KMS-11 (cell line): ENCODE measurements around the gene RAPGEF2.

ENCODE experiments used
- H2AFZ ChIP-seq: fragments of 200-600 bp; sonication (generic); 2 replicates; pipeline ENCODE4 v1.6.1; 2016; ENCODE audit warnings: antibody characterized with exemption, mixed run types, low read depth
- H3K27ac ChIP-seq: fragments of 200-600 bp; sonication (generic); 2 replicates; pipeline ENCODE4 v1.6.1; 2016; ENCODE audit warnings: mild to moderate bottlenecking, mixed run types
- H3K27me3 ChIP-seq: fragments of 200-600 bp; sonication (generic); 2 replicates; pipeline ENCODE4 v1.6.1; 2017; ENCODE audit warnings: mild to moderate bottlenecking, low read depth, mixed run types, moderate library complexity; ENCODE audit not compliant: insufficient read depth
- H3K36me3 ChIP-seq: fragments of 200-600 bp; sonication (generic); 2 replicates; pipeline ENCODE4 v1.6.1; 2017; ENCODE audit warnings: mild to moderate bottlenecking, mixed run types; ENCODE audit not compliant: insufficient read depth
- H3K4me1 ChIP-seq: fragments of 200-600 bp; sonication (generic); 2 replicates; pipeline ENCODE4 v1.6.1; 2016; ENCODE audit warnings: mild to moderate bottlenecking, low read depth, mixed run types; ENCODE audit not compliant: poor library complexity, severe bottlenecking
- H3K4me2 ChIP-seq: fragments of 200-600 bp; sonication (generic); 2 replicates; pipeline ENCODE4 v1.7.0; 2016; ENCODE audit warnings: mild to moderate bottlenecking, mixed run types
- H3K4me3 ChIP-seq: fragments of 200-600 bp; sonication (generic); IDR thresholded peaks from 2 replicates; pipeline ENCODE4 v1.6.1; 2017; ENCODE audit warnings: low read depth, low read length, mixed read lengths; ENCODE audit not compliant: insufficient read depth
- H3K79me2 ChIP-seq: fragments of 200-600 bp; sonication (generic); 2 replicates; pipeline ENCODE4 v1.6.1; 2016; ENCODE audit warnings: low read depth, mixed run types; ENCODE audit not compliant: insufficient read depth
- H3K9ac ChIP-seq: fragments of 200-600 bp; sonication (generic); 2 replicates; pipeline ENCODE4 v1.6.1; 2016; ENCODE audit warnings: mild to moderate bottlenecking, mixed run types
- H4K20me1 ChIP-seq: fragments of 200-600 bp; sonication (generic); 2 replicates; pipeline ENCODE4 v1.6.1; 2016; ENCODE audit warnings: mild to moderate bottlenecking, mixed run types; ENCODE audit not compliant: insufficient read depth
- CTCF ChIP-seq: fragments of 200-600 bp; sonication (generic); conservative IDR thresholded peaks from 2 replicates; pipeline ENCODE4 v1.6.1; 2017; ENCODE audit warnings: low read depth, mild to moderate bottlenecking, antibody characterized with exemption, low read length, moderate library complexity, mixed read lengths

Gene RAPGEF2

DNA sequence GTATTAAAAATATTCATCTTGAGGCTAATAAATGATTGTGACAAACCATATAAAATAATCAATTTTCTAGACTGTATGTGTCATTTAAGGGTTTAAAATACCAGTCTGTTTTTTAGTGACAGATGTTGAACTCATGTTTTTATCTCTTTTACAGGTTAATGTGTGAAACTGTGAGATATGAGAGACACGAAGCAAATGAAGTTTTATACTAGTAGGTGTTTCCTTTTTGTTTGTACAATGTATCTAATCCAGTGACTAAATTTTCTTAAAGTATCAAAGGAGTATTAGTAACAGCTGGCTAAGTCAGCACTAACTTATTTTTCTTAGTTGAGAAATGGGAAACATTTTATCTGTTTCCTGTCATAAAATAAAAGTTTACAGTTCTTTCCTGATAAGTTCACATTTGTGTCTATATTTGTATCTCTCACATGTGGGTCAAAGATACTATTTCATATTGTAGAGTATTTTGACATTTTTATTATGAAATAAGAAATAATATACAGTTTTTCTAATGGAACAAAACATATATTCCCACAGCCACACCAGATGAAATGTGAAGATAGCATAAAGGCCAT, 90.3 kb downstream of the RAPGEF2 start:
- Histone ChIP-seq H3K79me2 (no peaks in the 10 kb centered on the region), H3K27ac (no peak overlapping the region), H3K36me3 (no peaks in the 10 kb centered on the region), H3K27me3 (no peaks in the 10 kb centered on the region), H3K9ac (no peak overlapping the region), H3K4me2 (no peak overlapping the region), H2AFZ (no peak overlapping the region), H3K4me1 (no peaks in the 10 kb centered on the region), H4K20me1 (no peaks in the 10 kb centered on the region), H3K4me3 (no peak overlapping the region)
- TF ChIP-seq CTCF: no peak

DNA sequence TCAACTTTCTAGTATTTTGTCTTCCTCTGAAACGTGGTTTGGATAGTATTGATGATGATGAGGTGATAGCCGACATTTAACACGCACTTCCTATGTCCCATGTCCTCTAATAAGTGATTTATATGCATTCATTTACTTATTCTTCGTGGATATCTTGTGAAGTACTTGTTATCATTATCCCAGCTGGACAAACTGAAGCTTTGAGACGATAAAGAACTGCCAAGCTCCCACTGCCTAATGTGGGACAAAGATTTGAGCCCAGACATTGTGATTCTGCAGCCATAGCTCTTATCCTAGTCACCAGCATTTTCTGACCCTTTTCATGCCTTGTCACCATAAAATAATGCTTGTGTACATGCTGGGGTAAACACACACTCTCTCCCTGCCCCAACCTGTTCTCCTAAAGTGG, 92.5 kb downstream of the RAPGEF2 start:
- Histone ChIP-seq H2AFZ (no peak overlapping the region), H3K4me3 (no peak overlapping the region), H3K4me2 (no peak overlapping the region), H3K4me1 (no peaks in the 10 kb centered on the region), H3K79me2 (no peaks in the 10 kb centered on the region), H3K9ac (no peak overlapping the region), H3K36me3 (no peaks in the 10 kb centered on the region), H3K27me3 (no peaks in the 10 kb centered on the region), H4K20me1 (no peaks in the 10 kb centered on the region), H3K27ac (no peak overlapping the region)
- TF ChIP-seq CTCF: no peak

- TF ChIP-seq CTCF: no peak
- Histone ChIP-seq H3K27me3 (no peaks in the 10 kb centered on the region), H3K4me3 (no peak overlapping the region), H4K20me1 (no peaks in the 10 kb centered on the region), H2AFZ (no peak overlapping the region), H3K4me2 (no peak overlapping the region), H3K79me2 (no peaks in the 10 kb centered on the region), H3K36me3 (no peaks in the 10 kb centered on the region), H3K9ac (no peak overlapping the region), H3K27ac (no peak overlapping the region), H3K4me1 (no peaks in the 10 kb centered on the region)
Observed at GRCh38 chr4:159197260-159197884, 94.5 kb downstream of the RAPGEF2 start.

DNA sequence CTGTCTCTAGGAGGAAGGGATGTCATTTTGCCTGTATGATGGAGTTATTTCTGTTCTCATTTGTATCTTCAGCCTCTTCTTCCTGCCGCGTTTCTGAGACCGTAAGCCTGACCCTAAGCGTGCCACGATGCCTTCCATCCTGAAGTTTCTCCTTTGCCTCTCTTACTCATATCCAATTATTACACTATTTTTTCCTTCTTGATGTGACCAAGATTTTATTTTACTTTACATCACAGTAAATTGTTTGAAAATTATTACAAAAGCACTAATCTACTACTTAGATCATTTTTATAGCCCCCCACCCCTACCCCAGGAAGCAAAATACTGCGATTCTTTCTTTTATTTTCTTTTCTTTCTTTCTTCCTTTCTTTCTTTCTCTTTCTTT, 95.0 kb downstream of the RAPGEF2 start:
- H3K27me3 ChIP-seq: no peaks in the 10 kb centered on the region
- H4K20me1 ChIP-seq: no peaks in the 10 kb centered on the region
- H3K79me2 ChIP-seq: no peaks in the 10 kb centered on the region
- TF ChIP-seq CTCF: no peak
- no peak overlapping the region for H3K9ac ChIP-seq
- H3K27ac ChIP-seq: no peak overlapping the region
- no peak overlapping the region for H2AFZ ChIP-seq
- H3K4me1 ChIP-seq: no peaks in the 10 kb centered on the region
- no peak overlapping the region for H3K4me2 ChIP-seq
- no peaks in the 10 kb centered on the region for H3K36me3 ChIP-seq
- no peak overlapping the region for H3K4me3 ChIP-seq
